MCF 10A (cell line): ENCODE data around the gene GATAD2A. TPM values are rescaled to one million over a fixed set of nuclear protein-coding genes. Genes with fewer than 3 reads are reported as not detected.

Source experiments
- BruUV-seq: library from RNA; stranded (reverse); fragments of 400-500 nt; replicated peaks from 2 replicates; lab custom pipeline; 2021; lab: Mats Ljungman, UMichigan
- CTCF ChIA-PET: fragments of 300-600 bp; sonication (Branson Sonifier 250); formaldehyde crosslinking; extraction: SDS; loops from one replicate; lab custom pipeline; 2021; ENCODE audit warnings: antibody characterized with exemption, inconsistent platforms; lab: Yijun Ruan, JAX
- POLR2A ChIA-PET: fragments of 300-600, 350-650 bp; sonication (Branson Sonifier 250); formaldehyde crosslinking; extraction: SDS; loops from one replicate; lab custom pipeline; 2020; ENCODE audit warnings: antibody characterized with exemption, inconsistent platforms; lab: Yijun Ruan, JAX
- DNase-seq: peaks from one replicate; pipeline ENCODE4 v3.0.0-alpha.2; 2018; ENCODE audit not compliant: unreplicated experiment
- H3K27ac Mint-ChIP-seq: one replicate; pipeline ENCODE4 v1.8.0; 2022; ENCODE audit warnings: mild to moderate bottlenecking, low read depth, mixed read lengths; ENCODE audit not compliant: unreplicated experiment
- H3K27me3 Mint-ChIP-seq: one replicate; pipeline ENCODE4 v1.8.0; 2022; ENCODE audit warnings: mixed read lengths; ENCODE audit not compliant: insufficient read depth, unreplicated experiment
- H3K36me3 Mint-ChIP-seq: one replicate; pipeline ENCODE4 v1.8.0; 2022; ENCODE audit warnings: mild to moderate bottlenecking, moderate library complexity, mixed read lengths; ENCODE audit not compliant: insufficient read depth, unreplicated experiment
- H3K4me1 Mint-ChIP-seq: one replicate; pipeline ENCODE4 v1.8.0; 2022; ENCODE audit warnings: mixed read lengths; ENCODE audit not compliant: insufficient read depth, unreplicated experiment
- H3K4me3 Mint-ChIP-seq: one replicate; pipeline ENCODE4 v1.8.0; 2022; ENCODE audit warnings: mild to moderate bottlenecking, moderate library complexity, mixed read lengths; ENCODE audit not compliant: unreplicated experiment
- H3K9me3 Mint-ChIP-seq: one replicate; pipeline ENCODE4 v1.8.0; 2022; ENCODE audit warnings: mixed read lengths; ENCODE audit not compliant: unreplicated experiment
- CTCF ChIP-seq: fragments of 200-600 bp; IDR thresholded peaks from one replicate; pipeline ENCODE4 v1.8.0; 2022; ENCODE audit warnings: antibody characterized with exemption, mild to moderate bottlenecking; ENCODE audit not compliant: unreplicated experiment
- intact Hi-C: fragments of 100-400 bp; cut with micrococcal nuclease; formaldehyde crosslinking; loops from 2 replicates; pipeline ENCODE4 v1.14.1; 2022
- total RNA-seq: library from RNA; stranded (reverse); gene quantifications from 2 replicates; pipeline ENCODE4 v1.2.3, GENCODE V29; 2022

GATAD2A gene
- total RNA-seq, 1 experiment from 2014 or later, result 91.5 TPM

GRCh38 chr19:19426216-19426615 lies 20.7 kb downstream of the GATAD2A start:
- ChIA-PET CTCF (interaction anchor here (0.5 to 1.2 kb wide), 5 partner anchors 11 to 280 kb away, joined by 3 to 5 read pairs (median 4); no protein-coding TSS in a partner anchor), POLR2A (no interaction called here)
- DNase-seq, result no peak
- H3K4me3 Mint-ChIP-seq, result no peak overlapping the region
- H3K27me3 Mint-ChIP-seq, result no peaks in the 10 kb centered on the region
- peaks cover 11% of the 10 kb centered on the region for H3K36me3 Mint-ChIP-seq
- H3K9me3 Mint-ChIP-seq, result no peaks in the 10 kb centered on the region
- no TSS peak for BruUV-seq
- H3K27ac Mint-ChIP-seq, result no peak overlapping the region
- no peak for TF ChIP-seq CTCF
- H3K4me1 Mint-ChIP-seq, result no peaks in the 10 kb centered on the region
- intact Hi-C loops, result no loop called here

GRCh38 chr19:19426799-19427198 lies 21.3 kb downstream of the GATAD2A start:
- intact Hi-C loops, result no loop called here
- H3K27ac Mint-ChIP-seq, result no peak overlapping the region
- H3K36me3 Mint-ChIP-seq, result peaks cover 11% of the 10 kb centered on the region
- no peak for DNase-seq
- CTCF ChIA-PET, result interaction anchor here (0.5 to 1.2 kb wide), 2 partner anchors 20 to 281 kb away, joined by 3 to 5 read pairs; no protein-coding TSS in a partner anchor
- POLR2A ChIA-PET, result no interaction called here
- H3K9me3 Mint-ChIP-seq, result no peaks in the 10 kb centered on the region
- no TSS peak for BruUV-seq
- TF ChIP-seq CTCF, result no peak
- H3K4me3 Mint-ChIP-seq, result no peak overlapping the region
- H3K27me3 Mint-ChIP-seq, result no peaks in the 10 kb centered on the region
- H3K4me1 Mint-ChIP-seq, result peaks cover 4% of the 10 kb centered on the region

- ChIA-PET POLR2A (no interaction called here), CTCF (no interaction called here)
- H3K27ac Mint-ChIP-seq, result no peak overlapping the region
- intact Hi-C loops, result no loop called here
- no TSS peak for BruUV-seq
- peaks cover 5% of the 10 kb centered on the region for H3K4me1 Mint-ChIP-seq
- DNase-seq, result no peak
- no peak overlapping the region for H3K4me3 Mint-ChIP-seq
- no peaks in the 10 kb centered on the region for H3K9me3 Mint-ChIP-seq
- peaks cover 11% of the 10 kb centered on the region for H3K36me3 Mint-ChIP-seq
- H3K27me3 Mint-ChIP-seq, result no peaks in the 10 kb centered on the region
- no peak for TF ChIP-seq CTCF
These were observed 21.8 kb downstream of the GATAD2A start for GRCh38 chr19:19427302-19427701.

- H3K9me3 Mint-ChIP-seq, result no peaks in the 10 kb centered on the region
- BruUV-seq, result no TSS peak
- POLR2A ChIA-PET, result no interaction called here
- CTCF ChIA-PET, result no interaction called here
- H3K4me3 Mint-ChIP-seq, result no peak overlapping the region
- DNase-seq, result no peak
- no peaks in the 10 kb centered on the region for H3K27me3 Mint-ChIP-seq
- H3K4me1 Mint-ChIP-seq, result peaks cover 5% of the 10 kb centered on the region
- no peak overlapping the region for H3K27ac Mint-ChIP-seq
- peaks cover 11% of the 10 kb centered on the region for H3K36me3 Mint-ChIP-seq
- intact Hi-C loops, result no loop called here
- TF ChIP-seq CTCF, result no peak
These were observed 22.5 kb downstream of the GATAD2A start for GRCh38 chr19:19427944-19428343.
